CD4-positive, alpha-beta T cell treated with Interleukin-1 beta for 1 hour (primary cell): Measurements from ENCODE around the gene EHD3.
A peak's percentile ranks its signal among the peaks of the same experiment; 100 is the strongest.

Experiments used
- DNase-seq, 2 donors: peaks; one replicate each; pipeline ENCODE4 v3.0.0-alpha.2; 2020 to 2022

EHD3 gene

DNA sequence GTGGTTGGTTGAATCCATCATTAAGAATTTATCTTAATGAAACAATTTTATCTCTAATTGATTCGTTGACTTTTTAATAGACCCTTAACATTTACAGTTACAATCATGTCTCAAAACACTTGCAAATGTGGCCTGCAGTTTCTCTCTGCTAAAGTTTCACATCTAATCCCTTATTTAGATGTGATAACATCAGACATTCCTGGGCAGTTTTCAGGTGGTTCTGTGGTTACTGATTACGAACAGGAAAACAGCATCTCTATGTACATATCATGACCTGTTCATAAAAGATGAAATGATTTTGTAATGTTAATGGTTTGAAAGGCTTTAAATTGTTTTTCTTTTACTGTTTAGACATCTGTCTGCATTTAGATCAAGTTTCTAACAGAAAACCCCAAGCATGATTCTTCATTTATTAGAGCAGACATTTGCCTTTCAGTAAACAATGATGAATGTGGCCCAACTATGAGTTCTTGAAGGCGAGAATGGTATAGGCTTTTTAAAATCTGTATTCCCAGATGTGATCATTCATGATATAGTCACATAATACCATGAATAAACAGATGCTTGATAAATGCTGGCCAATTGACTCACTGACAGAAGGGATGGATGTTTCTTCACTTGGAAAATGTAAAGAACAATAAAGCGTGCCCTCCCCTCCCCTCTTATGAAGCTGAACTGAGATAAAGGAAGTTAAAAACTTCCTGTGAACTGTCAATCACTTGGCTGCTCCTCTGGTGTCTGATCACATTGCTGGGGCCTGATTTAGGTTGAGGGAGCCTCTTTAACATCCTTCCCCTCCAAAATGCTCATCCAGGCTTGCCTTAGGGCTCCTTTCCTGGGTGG lies 20.1 kb upstream of the EHD3 start:
- no peak for DNase-seq

DNA sequence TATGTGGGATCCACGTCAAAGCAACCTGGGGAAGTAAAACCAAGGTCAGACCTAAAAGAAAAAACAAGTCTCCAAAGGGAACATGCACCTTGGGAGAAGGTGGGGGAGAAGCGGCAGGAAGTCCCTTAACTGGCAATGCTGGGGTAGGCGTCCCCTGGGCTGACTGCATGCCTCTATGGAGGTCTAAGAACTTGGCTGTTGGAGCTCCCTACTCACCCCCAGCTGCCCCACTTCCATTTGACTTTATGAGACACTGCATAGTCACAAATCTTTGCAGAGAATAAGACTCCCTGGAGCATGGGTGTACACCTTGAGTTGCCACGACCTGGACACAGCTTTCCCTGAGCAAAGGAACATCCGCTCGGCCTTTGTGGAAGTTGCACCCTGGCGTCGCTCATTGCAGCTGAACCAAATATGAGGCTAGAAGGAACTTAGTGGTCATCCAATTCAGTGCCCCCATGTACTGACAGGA lies 19.5 kb upstream of the EHD3 start:
- DNase-seq, result no peak

DNA sequence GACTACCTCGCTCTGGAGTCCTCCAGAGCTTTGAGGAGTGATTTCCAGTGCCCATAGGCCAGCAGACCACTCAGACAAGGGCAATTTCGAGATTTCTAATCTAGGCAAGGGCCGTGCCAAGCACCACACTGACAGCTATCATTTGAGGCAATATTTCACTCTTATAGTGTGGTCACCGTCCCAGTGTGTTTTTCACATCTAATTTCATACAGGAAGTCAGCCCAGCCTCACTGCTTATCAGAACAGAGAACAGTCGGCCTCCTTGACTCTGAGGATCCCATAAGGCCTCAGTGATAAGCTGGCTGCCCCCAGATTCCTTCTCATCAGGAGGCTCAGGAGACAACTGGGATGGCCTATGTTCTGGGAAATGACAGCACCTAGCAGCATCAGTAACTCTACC lies 17.2 kb upstream of the EHD3 start:
- no peak for DNase-seq

DNA sequence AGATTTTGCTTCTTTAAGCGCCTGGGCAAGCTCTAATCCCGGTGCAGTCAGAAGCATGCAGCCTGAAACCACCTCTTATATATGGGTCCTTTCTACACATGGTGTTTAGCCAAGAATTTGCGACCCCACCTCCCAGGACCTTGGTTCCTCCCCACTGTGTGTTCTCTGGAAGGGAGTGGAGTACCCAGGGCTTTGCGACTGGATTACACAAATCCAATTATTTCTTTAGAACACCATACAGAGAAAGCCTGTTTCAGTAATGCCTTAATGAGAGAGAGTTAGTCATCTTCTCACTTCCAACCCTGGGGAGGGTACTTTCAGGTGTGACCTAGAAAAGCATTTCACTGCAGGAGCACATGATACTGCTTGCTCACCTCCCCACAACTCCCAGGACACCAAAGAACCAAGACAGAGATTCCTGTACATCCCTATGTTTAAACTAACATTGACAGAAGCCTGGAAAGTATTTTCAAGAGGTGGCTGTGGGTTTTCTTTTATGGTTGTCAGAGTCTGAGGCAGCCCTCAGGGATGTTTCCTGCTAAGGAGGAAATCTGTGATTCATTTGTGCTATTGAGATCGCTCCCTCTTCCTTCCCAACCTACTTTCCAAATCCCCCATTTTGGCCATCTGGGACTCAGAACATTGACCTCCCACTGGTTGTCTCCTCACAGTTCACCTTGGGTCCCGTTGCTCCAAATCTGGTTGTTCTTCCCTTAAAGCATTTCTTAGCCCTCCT lies 16.3 kb upstream of the EHD3 start, which contains the start of gene CAPN14:
TSS of gene CAPN14 (minus strand) at position 51 of the 736 bp plus-strand sequence. CDS start 12,068 bp downstream, outside the sequence.
- DNase-seq, result no peak

DNA sequence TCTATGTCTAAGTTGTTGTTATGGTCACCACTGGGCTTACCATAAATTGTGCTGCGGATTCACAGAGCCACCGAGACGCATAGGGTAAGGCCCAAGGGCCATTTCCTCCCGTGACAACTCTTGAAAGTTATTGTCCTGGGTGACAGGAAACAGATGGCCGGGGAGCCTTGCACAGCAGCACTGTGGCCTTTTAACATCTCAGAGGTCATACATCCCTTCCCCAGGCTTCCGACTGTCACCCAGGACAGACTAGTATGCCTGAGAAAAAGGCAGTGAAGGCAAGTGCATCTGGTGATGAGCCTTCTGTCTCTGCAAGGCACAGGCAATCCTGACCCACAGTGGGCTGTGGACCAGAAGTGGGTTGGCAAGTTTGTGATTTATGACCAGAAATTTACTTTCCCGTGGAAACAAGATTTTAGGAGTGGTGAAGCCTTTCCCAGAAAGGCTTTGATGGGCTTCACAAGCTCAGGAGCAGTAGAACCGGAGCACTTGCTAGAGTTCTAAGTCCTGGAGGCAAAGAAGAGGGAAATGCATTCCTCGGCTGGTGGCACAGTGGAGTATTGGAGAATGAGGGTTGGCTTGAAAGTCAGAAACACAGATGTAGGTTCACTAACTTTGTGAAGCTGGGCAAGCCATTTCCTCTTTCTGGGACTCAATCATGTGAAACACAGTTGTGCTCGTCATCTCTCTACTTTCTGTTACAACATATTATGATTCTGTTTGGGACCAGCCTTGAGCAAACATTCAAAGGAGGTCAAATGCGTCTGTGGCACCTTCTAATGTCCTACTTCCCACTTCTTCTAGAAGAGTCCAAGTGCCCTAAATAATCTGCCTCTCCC lies 14.6 kb upstream of the EHD3 start:
- DNase-seq, result peak in 1 of 2 donors; percentile 53

DNA sequence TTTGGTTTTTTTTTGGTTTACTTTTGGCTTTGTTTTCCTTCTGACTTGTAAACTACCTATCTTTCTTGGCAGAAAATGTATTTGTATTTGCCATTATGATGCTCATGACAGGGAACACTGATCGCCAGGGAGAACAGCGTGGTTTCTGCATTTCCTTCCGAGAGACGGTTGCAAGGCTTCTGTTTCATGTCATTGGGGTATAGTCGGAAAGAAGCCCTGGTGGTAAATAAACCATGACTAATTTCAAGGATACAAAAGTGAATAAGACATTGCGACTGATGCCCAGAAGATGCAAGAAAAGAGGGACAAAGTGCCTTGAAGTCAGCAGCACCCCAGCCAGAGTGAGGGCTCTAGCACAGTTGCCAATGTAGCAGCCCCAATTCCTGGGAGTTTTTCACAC lies 12.4 kb upstream of the EHD3 start:
- no peak for DNase-seq

DNA sequence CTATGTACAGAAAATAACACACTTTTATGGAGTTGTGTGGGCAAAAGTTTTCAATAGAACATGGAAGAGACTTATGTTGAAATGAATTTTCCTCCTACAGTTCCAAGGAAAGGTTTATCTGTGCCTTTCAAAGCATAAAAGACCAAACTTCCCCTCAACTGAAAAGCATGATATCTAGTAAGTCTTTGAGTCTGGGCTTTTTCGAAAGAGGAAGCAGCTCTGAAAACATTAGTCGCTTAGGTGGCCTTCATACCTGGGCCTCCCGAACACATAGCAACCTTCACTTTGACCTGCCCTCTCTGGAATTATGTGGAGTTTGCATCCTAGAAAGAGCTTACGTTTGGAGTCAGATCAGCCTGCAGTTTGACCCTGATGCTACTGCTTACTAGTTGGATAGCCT lies 11.9 kb upstream of the EHD3 start:
- no peak for DNase-seq

DNA sequence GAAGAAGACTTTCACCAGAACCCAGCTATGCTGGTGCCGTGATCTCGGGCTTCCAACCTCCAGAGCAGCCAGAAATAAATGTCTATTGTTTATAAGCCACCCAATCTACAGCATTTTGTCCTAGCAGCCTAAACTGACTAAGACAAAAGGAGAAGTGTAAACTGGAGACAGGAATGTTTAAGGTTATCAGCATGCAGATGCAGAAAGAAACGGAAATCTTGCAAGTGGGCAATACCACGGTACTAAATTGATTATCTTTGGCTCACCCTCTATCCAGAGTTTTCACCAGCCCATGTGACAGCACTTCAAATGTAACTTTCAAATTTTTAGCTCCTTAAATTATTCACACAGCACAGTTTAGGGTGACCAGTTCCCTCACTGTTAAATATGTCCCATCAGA lies 10.9 kb upstream of the EHD3 start:
- no peak for DNase-seq

DNA sequence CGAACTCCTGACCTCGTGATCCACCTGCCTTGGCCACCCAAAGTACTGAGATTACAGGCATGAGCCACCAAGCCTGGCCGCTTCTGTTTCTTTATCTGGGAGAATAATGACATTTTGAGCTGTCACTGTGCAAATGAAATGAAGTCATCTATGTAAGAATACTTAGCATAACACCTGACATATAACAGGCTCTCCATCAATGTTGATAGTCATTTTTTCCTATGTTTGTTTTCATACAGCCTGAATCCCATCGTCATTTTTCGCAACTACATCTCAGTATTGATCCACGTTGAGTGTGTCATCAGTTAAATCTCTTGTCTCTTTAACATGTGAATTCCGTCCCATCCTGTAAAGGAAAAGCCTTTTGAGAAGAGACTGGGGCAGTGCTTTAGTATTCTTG lies 10.2 kb upstream of the EHD3 start:
- no peak for DNase-seq

DNA sequence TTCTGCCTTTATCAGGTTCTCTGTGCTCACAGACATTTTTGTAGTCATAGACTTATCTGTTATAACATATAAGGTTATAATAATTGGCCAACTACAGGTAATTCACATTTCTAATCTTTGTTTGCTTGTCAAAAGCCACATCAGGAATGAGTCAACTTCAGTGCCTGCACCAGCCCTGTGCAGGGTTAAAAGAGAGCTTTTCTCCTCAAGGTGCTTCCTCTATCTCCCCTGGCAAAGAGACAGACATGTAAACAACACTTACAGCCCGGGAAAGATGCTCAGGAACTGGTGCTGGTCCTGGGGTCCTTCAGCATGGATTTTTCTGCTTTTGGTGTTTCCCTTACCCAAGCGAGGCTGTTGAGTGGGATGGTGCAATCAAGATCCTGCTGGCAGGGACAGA lies 7.7 kb upstream of the EHD3 start:
- no peak for DNase-seq

DNA sequence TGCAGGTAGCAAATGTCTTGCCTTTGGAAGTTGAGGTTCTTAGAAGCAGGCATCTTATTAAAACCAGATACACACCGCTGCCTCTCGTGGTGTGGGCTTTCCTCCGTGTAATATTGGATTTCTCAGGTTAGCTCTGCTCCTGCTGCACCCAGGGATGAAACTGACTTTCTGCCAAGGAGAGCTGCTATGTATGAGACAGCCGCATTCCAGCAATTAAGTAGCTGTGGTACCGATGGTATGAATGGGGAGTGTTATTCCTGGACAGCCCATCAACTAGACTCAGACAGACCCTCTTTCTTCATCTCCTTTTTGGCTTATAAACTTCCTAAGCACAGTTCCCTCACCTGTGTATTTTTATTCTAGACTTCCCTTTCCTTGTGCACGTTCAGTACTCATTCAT lies 6.8 kb upstream of the EHD3 start:
- no peak for DNase-seq

DNA sequence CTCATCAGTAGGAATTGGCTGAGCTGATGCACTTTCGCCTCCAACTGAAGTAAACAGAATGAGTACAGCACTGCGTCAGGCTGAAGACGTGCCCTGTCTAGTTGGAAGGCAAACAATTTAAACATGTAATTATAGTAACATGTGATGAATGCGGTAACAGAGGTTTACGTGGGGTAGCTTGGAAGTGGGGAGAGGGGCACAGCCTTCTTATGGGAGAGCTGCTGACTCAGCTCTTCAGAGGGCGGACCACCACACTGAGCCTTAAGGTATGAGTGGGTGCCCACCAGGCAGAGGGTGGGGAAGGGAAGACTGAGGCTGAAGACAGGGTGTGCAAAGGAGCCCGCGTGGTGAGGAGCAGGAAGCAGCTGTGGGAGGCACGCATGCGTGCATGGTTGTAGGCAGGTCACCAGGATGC lies 6.2 kb upstream of the EHD3 start:
- no peak for DNase-seq

DNA sequence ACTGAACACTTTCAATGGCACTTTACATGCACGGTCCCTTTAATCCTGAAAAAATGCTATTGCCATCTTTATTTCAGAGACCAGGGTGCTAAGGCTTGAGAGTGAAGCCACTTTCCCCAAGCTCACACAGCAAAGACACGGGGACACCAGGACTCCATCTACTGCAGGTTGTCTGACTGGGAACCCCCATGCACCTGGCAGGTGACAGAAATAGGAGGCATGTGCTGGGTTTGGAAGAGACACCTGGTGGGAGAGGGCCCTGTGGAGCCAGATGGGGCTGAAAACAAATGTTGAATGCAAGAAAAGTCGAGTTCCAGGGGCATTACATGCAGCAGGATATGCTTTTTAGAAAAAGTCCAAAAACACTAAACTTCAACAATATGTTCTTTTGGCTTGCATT lies 5.2 kb upstream of the EHD3 start:
- no peak for DNase-seq

DNA sequence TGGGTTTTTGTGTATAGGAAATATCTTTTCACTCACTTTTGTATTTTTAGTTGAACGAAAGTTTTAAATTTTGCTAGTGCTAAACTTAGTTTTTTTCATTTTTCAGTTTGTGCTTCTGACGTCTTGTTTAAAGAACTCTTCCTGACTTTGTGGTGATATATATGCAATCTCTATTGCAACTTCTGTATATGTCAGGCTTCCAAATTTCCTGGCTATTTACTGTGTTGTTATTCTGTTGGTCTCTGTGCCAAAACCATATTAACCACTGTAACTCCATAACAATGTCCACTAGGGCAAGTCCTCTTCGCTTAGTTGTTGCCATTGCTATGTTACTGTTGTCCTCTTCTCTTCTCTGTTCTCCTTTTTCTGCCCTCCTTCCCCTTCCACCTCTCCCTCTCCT lies 3.2 kb upstream of the EHD3 start:
- DNase-seq, result no peak

DNA sequence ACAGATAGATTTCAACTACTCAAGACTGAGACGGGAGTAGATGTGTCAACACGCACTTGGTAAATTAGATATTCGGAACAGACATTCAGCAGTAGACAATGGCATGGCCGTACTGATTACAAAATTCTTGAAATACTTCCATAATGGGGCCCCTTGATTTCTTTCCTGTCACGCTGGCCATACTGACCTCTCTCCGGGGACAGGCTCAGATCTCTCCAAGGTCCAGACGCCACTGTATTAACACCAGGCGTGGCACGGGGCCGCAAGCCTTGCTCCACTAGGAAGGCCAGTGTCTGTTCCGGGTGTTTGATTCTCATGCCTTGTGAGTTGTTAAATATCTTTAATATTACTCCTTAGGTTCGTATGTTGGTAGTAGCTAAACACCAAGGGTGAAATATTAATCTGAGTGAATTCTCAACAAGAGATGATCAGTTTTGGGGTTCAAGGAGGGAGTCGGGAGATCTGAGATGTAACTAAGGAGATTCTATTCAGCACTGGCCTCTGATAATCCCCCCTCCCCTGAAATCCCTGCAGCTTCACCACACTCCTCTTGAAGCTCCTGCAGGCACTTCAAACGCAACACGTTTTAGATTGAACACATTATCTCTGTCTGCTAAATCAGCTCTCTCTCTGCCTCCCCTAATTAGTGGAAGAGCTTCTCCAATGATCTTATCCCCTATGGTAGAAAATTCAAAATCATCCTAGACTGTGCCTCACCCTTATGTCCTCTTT lies 2.2 kb upstream of the EHD3 start:
- no peak for DNase-seq

DNA sequence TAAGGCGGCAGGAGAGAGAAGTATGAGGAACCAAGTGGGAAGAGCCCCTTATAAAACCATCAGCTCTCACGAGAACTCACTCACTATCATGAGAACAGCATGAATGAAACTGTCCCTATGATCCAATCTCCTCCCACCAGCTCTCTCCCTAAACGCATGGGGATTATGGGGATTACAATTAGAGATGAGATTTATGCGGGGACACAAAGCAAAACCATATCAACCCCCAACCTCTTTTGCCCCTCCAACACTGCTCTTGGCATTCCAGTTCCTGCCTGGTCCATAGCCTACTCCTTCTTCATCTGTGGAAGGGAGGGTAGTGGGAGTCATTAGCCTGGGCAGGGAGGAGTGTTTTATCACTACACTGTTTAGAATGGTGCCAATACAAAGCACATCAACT lies 1.4 kb upstream of the EHD3 start:
- no peak for DNase-seq

DNA sequence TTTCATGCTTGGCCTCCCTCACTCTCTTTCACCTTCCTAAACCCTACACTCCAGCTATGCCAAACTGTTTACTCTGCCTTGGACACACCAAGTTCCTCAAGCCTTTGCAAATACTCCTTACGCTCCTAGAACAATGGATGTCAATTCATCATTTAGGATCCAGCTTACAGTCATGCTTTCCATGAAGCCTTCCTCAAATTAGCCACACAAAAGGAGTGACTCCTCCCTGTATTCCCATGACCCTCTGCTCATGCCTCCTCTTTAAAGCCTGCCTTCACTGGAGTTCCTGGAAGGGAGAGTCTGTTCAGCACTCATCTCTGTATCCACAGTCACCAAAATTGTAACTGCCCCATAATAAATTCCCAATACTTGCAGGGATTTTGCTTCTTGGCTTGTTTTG lies 721 bp upstream of the EHD3 start:
- DNase-seq, result no peak

DNA sequence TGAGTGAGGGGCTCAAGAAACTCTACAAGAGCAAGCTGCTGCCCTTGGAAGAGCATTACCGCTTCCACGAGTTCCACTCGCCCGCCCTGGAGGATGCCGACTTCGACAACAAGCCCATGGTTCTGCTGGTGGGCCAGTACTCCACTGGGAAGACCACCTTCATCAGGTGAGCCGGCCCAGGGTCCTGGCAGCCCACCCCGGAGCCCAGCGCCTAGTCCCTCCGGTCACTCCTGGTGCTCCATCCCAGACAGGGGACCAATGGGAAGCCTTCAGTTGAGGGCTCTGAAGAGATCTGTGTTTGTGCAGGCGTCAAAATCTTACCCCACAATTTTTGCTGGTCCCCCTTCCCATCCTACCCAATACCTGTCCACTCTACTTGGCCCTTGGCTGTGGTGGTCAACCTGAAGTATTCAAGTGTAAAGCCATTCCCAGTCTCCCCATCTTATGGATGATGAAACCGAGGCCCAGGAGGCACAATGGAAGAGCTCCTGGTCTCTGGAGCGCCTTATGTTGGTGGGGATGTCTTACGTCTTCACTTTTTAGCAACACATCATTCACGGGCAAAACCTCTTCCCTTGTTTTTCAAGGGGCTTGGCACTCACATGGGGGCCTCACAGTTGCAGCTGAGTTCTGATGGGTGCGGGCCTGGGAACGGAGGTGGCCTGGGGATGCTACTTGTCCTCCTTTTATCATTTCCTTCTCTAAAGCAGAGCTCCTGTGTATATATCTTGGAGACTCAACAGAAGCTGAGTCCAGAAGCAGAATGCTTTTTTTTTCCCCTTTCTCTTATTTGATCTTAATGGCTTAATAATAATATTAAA lies 941 bp downstream of the EHD3 start:
- no peak for DNase-seq

DNA sequence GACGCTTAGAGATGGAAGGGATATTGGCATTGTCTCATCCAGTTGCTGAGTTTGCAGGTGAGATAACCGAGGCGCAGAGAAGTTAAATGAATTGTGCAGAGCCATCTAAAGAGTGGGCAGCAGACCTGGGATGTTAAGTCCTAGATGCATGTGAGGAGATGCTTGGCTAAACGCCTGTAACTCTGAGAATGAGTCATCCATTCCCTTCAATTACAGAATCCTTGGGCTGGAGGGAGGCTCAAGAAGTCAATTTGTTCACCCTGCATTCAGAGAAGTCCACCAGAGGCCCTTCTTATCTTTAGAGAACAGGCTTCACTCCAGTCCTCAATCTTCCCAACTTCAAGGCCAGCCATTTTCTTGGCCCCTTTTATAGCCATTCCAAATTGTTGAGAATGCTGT lies 1.6 kb downstream of the EHD3 start:
- DNase-seq, result no peak

DNA sequence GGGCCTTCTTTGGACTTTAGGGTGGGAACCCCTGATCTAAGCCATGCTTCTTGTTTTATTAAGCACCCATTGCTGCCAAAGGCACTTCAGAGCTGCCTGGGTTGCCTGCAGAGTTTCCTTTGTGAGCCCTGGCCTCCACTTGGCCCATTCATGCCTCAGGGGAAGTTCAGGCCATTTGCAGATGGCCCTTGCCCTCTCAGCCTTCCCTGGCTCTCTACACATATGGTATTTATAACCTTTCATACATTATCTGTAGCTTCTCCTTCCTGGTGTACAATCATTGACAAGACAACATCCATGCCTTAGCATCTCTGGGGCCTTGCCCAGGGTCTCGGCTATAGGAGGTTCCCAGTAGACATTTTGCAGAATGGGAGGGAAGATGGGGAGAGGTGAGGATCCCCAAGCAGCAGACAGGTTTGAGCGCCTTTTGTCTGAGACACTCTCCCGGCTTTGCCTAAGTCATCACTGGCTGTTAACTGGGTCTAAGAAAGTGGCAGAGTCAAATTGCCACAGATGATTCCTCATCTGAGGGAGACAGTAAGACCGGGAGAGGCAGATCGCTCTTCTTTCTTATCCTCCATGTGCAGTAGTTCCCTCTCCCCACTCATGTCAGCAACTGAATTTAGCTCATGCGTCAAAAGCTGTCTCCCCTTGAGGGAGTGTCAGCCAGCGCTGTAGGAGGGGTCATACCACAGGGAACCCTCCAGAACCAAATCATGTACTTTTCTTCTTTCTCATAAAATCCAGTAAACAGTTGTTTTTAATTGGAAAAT lies 2.7 kb downstream of the EHD3 start:
- no peak for DNase-seq
